MCF 10A (cell line): ENCODE data around the gene ZNF212. TPM values are rescaled to one million over a fixed set of nuclear protein-coding genes. Genes with fewer than 3 reads are reported as not detected.
"Not testable (repeated sequence)": the region's sequence is repeated elsewhere in the genome, so short reads cannot be mapped to it uniquely, and the experiment has no call there.

Experiments used
- BruUV-seq: library from RNA; stranded (reverse); fragments of 400-500 nt; replicated peaks from 2 replicates; lab custom pipeline; 2021; lab: Mats Ljungman, UMichigan
- CTCF ChIA-PET: fragments of 300-600 bp; sonication (Branson Sonifier 250); formaldehyde crosslinking; extraction: SDS; loops from one replicate; lab custom pipeline; 2021; ENCODE audit warnings: antibody characterized with exemption, inconsistent platforms; lab: Yijun Ruan, JAX
- POLR2A ChIA-PET: fragments of 300-600, 350-650 bp; sonication (Branson Sonifier 250); formaldehyde crosslinking; extraction: SDS; loops from one replicate; lab custom pipeline; 2020; ENCODE audit warnings: antibody characterized with exemption, inconsistent platforms; lab: Yijun Ruan, JAX
- DNase-seq: peaks from one replicate; pipeline ENCODE4 v3.0.0-alpha.2; 2018; ENCODE audit not compliant: unreplicated experiment
- H3K27ac Mint-ChIP-seq: one replicate; pipeline ENCODE4 v1.8.0; 2022; ENCODE audit warnings: mild to moderate bottlenecking, low read depth, mixed read lengths; ENCODE audit not compliant: unreplicated experiment
- H3K27me3 Mint-ChIP-seq: one replicate; pipeline ENCODE4 v1.8.0; 2022; ENCODE audit warnings: mixed read lengths; ENCODE audit not compliant: insufficient read depth, unreplicated experiment
- H3K36me3 Mint-ChIP-seq: one replicate; pipeline ENCODE4 v1.8.0; 2022; ENCODE audit warnings: mild to moderate bottlenecking, moderate library complexity, mixed read lengths; ENCODE audit not compliant: insufficient read depth, unreplicated experiment
- H3K4me1 Mint-ChIP-seq: one replicate; pipeline ENCODE4 v1.8.0; 2022; ENCODE audit warnings: mixed read lengths; ENCODE audit not compliant: insufficient read depth, unreplicated experiment
- H3K4me3 Mint-ChIP-seq: one replicate; pipeline ENCODE4 v1.8.0; 2022; ENCODE audit warnings: mild to moderate bottlenecking, moderate library complexity, mixed read lengths; ENCODE audit not compliant: unreplicated experiment
- H3K9me3 Mint-ChIP-seq: one replicate; pipeline ENCODE4 v1.8.0; 2022; ENCODE audit warnings: mixed read lengths; ENCODE audit not compliant: unreplicated experiment
- intact Hi-C: fragments of 100-400 bp; cut with micrococcal nuclease; formaldehyde crosslinking; loops from 2 replicates; pipeline ENCODE4 v1.14.1; 2022
- total RNA-seq: library from RNA; stranded (reverse); gene quantifications from 2 replicates; pipeline ENCODE4 v1.2.3, GENCODE V29; 2022
- TF ChIP-seq, protein P1 (sequence below): fragments of 200-600 bp; IDR thresholded peaks from one replicate; pipeline ENCODE4 v1.8.0; 2022; ENCODE audit warnings: antibody characterized with exemption, mild to moderate bottlenecking; ENCODE audit not compliant: unreplicated experiment

Gene ZNF212
- total RNA-seq, 1 experiment from 2014 or later, result 10.5 TPM

DNA sequence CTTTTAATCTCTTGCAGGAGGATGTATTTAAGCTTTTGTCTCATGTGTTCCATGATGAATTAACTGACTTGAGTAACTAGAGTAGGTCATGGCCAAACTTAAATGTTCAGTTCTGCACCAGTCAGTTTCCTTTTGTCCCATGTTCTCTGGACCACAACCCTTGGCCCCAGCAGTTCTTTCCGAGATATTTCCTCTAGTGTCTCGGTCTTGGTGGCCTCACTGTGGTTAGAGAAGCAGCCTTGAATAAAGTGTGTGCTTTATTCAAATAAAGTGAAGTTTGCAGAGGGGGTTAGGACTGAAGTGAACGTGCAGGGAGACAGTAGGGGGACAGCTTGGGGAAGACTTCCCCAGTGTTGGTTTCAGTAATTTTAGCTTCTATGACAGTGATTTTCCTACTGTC is 9.3 kb downstream of the ZNF212 start:
- Mint-ChIP-seq H3K4me1 (no peaks in the 10 kb centered on the region), H3K36me3 (peaks cover 46% of the 10 kb centered on the region), H3K4me3 (no peak overlapping the region), H3K27me3 (no peaks in the 10 kb centered on the region), H3K27ac (no peak overlapping the region), H3K9me3 (no peaks in the 10 kb centered on the region)
- intact Hi-C loops, result no loop called here
- TF ChIP-seq, protein P1, sequence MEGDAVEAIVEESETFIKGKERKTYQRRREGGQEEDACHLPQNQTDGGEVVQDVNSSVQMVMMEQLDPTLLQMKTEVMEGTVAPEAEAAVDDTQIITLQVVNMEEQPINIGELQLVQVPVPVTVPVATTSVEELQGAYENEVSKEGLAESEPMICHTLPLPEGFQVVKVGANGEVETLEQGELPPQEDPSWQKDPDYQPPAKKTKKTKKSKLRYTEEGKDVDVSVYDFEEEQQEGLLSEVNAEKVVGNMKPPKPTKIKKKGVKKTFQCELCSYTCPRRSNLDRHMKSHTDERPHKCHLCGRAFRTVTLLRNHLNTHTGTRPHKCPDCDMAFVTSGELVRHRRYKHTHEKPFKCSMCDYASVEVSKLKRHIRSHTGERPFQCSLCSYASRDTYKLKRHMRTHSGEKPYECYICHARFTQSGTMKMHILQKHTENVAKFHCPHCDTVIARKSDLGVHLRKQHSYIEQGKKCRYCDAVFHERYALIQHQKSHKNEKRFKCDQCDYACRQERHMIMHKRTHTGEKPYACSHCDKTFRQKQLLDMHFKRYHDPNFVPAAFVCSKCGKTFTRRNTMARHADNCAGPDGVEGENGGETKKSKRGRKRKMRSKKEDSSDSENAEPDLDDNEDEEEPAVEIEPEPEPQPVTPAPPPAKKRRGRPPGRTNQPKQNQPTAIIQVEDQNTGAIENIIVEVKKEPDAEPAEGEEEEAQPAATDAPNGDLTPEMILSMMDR, result no peak
- ChIA-PET POLR2A (interaction anchor here (1.2 to 2.5 kb wide), 2 partner anchors 8 to 12 kb away, joined by 3 to 10 read pairs; no protein-coding TSS in a partner anchor), CTCF (interaction anchor here (0.6 to 0.7 kb wide), 2 partner anchors 10 to 12 kb away, joined by 3 read pairs; no protein-coding TSS in a partner anchor)
- DNase-seq, result no peak
- no TSS peak for BruUV-seq

DNA sequence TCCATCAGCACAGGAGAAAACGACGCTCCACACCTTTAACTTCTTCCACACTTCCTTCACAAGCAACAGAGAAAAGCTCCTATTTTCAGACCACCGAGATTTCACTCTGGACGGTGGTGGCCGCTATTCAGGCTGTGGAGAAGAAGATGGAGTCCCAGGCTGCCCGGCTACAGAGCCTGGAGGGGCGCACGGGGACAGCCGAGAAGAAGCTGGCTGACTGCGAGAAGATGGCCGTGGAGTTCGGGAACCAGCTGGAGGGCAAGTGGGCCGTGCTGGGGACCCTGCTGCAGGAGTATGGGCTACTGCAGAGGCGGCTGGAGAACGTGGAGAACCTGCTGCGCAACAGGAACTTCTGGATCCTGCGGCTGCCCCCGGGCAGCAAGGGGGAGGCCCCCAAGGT is 10.7 kb downstream of the ZNF212 start:
- ChIA-PET CTCF (interaction anchor here (0.6 to 1.3 kb wide), 3 partner anchors 12 to 536 kb away, joined by 4 read pairs; partner anchors contain the start of genes ZNF425 and ZNF783), POLR2A (interaction anchor here (1.2 to 2.5 kb wide), 2 partner anchors 10 to 11 kb away, joined by 3 to 10 read pairs; no protein-coding TSS in a partner anchor)
- BruUV-seq, H3K27me3 Mint-ChIP-seq, H3K4me3 Mint-ChIP-seq, H3K27ac Mint-ChIP-seq, H3K9me3 Mint-ChIP-seq, DNase-seq, intact Hi-C loops, H3K4me1 Mint-ChIP-seq: not testable (repeated sequence)
- H3K36me3 Mint-ChIP-seq, result peaks cover 46% of the 10 kb centered on the region

DNA sequence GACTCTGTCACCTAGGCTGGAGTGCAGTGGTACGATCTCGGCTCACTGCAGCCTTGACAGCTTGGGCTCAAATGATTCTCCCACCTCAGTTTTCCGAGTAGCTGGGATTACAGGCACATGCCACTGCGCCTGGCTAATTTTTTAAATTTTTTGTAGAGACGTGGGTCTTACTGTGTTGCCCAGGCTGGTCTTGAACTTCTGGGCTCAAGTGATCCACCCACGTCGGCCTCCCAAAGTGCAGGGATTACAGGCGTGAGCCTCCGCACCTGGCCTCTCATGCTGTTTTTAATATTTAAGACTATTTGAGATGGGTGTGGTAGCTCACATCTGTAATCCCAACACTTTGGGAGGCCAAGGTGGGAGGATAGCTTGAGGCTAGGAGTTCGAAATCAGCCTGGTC is 12.1 kb downstream of the ZNF212 start:
- H3K36me3 Mint-ChIP-seq, result peaks cover 46% of the 10 kb centered on the region
- H3K4me1 Mint-ChIP-seq, intact Hi-C loops, H3K9me3 Mint-ChIP-seq, BruUV-seq, DNase-seq, H3K27ac Mint-ChIP-seq, H3K27me3 Mint-ChIP-seq, H3K4me3 Mint-ChIP-seq: not testable (repeated sequence)
- ChIA-PET CTCF (interaction anchor here (0.7 to 1.7 kb wide), 4 partner anchors 10 to 126 kb away, joined by 3 to 5 read pairs (median 4); partner anchors contain the start of genes ZNF282 and ZNF783), POLR2A (interaction anchor here (0.7 kb wide), 1 partner anchor 10 kb away, joined by 3 read pairs; the partner anchor contains the start of gene ZNF783)

DNA sequence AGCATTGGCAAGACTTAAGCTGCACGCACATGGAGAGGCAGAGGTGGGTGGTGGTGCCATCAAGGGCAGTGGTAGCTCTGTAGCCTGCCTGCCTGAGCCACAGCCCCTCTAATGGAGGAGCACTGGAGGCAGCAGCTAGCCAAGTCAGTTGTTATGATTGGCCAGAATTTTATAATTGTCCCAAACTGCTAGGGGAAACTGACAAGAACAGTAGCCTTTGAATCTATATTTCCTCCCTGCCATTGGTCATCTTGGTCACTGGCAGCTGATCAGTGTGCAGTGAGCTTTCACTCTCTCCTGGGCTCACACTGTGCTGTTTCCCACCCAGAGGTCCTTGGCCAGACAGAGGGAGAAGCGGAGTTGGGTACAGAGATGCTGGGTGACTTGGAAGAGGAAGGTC is 12.9 kb downstream of the ZNF212 start:
- DNase-seq, result no peak
- intact Hi-C loops, result no loop called here
- Mint-ChIP-seq H3K4me3 (no peak overlapping the region), H3K36me3 (peaks cover 46% of the 10 kb centered on the region), H3K4me1 (no peaks in the 10 kb centered on the region), H3K27ac (no peak overlapping the region), H3K9me3 (no peaks in the 10 kb centered on the region), H3K27me3 (no peaks in the 10 kb centered on the region)
- TF ChIP-seq, protein P1, result no peak
- CTCF ChIA-PET, result interaction anchor here (0.6 to 1.7 kb wide), 6 partner anchors 10 to 418 kb away, joined by 3 to 18 read pairs (median 4); partner anchors contain the start of genes ZNF282 and ZNF783
- POLR2A ChIA-PET, result interaction anchor here (0.7 to 1.4 kb wide), 2 partner anchors 9 kb away, joined by 3 to 8 read pairs; partner anchors contain the start of gene ZNF783
- no TSS peak for BruUV-seq

DNA sequence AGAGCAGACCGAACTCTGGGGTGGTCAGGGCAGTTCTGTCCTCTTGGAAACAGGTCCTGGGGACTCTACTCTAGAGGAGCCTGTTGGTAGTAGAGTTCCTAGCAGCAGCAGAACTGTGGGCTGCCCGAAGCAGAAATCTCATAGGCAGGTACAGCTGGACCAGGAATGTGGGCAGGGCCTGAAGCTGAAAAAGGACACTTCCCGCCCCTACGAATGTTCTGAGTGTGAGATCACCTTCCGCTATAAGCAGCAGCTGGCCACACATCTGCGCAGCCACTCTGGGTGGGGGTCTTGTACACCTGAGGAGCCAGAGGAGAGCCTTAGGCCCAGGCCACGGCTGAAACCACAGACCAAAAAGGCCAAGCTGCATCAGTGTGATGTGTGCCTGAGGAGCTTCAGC is 14.2 kb downstream of the ZNF212 start:
- intact Hi-C loops, result no loop called here
- peaks cover 10% of the 10 kb centered on the region for H3K4me1 Mint-ChIP-seq
- POLR2A ChIA-PET, result interaction anchor here (1.4 kb wide), 1 partner anchor 8 kb away, joined by 8 read pairs; the partner anchor contains the start of gene ZNF783
- no peaks in the 10 kb centered on the region for H3K27me3 Mint-ChIP-seq
- no peak overlapping the region for H3K4me3 Mint-ChIP-seq
- TF ChIP-seq, protein P1, result no peak
- no TSS peak for BruUV-seq
- no peak overlapping the region for H3K27ac Mint-ChIP-seq
- DNase-seq, result no peak
- H3K9me3 Mint-ChIP-seq, result no peaks in the 10 kb centered on the region
- CTCF ChIA-PET, result interaction anchor here (0.7 to 1.7 kb wide), 2 partner anchors 9 to 15 kb away, joined by 3 to 18 read pairs; partner anchors contain the start of gene ZNF783
- H3K36me3 Mint-ChIP-seq, result peaks cover 46% of the 10 kb centered on the region
